ENCODE measurements around the gene LYPD4. TPM values are rescaled to one million over a fixed set of nuclear protein-coding genes. Genes with fewer than 3 reads are reported as not detected.

LYPD4 gene
- total RNA-seq, 1 donor from 2014 or later: not detected

GRCh38 chr19:41811036-41811435 is 33.4 kb downstream of the LYPD4 start:
- no peak overlapping the region for H3K4me3 Mint-ChIP-seq (ENCODE audit: unreplicated experiment)
- no peaks in the 10 kb centered on the region for H3K4me1 Mint-ChIP-seq (ENCODE audit: unreplicated experiment)
- H3K9me3 Mint-ChIP-seq (ENCODE audit: unreplicated experiment): no peaks in the 10 kb centered on the region
- no peak for TF ChIP-seq CTCF (IDR thresholded peaks at IDR 0.05; ENCODE audit: unreplicated experiment)
- peaks cover 6% of the 10 kb centered on the region for H3K27me3 Mint-ChIP-seq (ENCODE audit: unreplicated experiment)
- DNase-seq (ENCODE audit: low spot score): no peak
- no peak overlapping the region for H3K27ac Mint-ChIP-seq (ENCODE audit: unreplicated experiment)
- H3K36me3 Mint-ChIP-seq (ENCODE audit: low read depth, unreplicated experiment): no peaks in the 10 kb centered on the region

- TF ChIP-seq CTCF (IDR thresholded peaks at IDR 0.05; ENCODE audit: unreplicated experiment): no peak
- no peak overlapping the region for H3K4me3 Mint-ChIP-seq (ENCODE audit: unreplicated experiment)
- H3K4me1 Mint-ChIP-seq (ENCODE audit: unreplicated experiment): no peaks in the 10 kb centered on the region
- no peaks in the 10 kb centered on the region for H3K36me3 Mint-ChIP-seq (ENCODE audit: low read depth, unreplicated experiment)
- H3K27me3 Mint-ChIP-seq (ENCODE audit: unreplicated experiment): peaks cover 6% of the 10 kb centered on the region
- no peak for DNase-seq (ENCODE audit: low spot score)
- no peak overlapping the region for H3K27ac Mint-ChIP-seq (ENCODE audit: unreplicated experiment)
- H3K9me3 Mint-ChIP-seq (ENCODE audit: unreplicated experiment): no peaks in the 10 kb centered on the region
Observed at GRCh38 chr19:41810301-41810700, 34.2 kb downstream of the LYPD4 start.

- no peak overlapping the region for H3K27ac Mint-ChIP-seq (ENCODE audit: unreplicated experiment)
- no peaks in the 10 kb centered on the region for H3K36me3 Mint-ChIP-seq (ENCODE audit: low read depth, unreplicated experiment)
- H3K9me3 Mint-ChIP-seq (ENCODE audit: unreplicated experiment): no peaks in the 10 kb centered on the region
- H3K4me1 Mint-ChIP-seq (ENCODE audit: unreplicated experiment): peaks cover 4% of the 10 kb centered on the region
- no peak for DNase-seq (ENCODE audit: low spot score)
- H3K4me3 Mint-ChIP-seq (ENCODE audit: unreplicated experiment): no peak overlapping the region
- no peak for TF ChIP-seq CTCF (IDR thresholded peaks at IDR 0.05; ENCODE audit: unreplicated experiment)
- peaks cover 6% of the 10 kb centered on the region for H3K27me3 Mint-ChIP-seq (ENCODE audit: unreplicated experiment)
Observed at GRCh38 chr19:41808663-41809566, 35.6 kb downstream of the LYPD4 start.

- no peaks in the 10 kb centered on the region for H3K9me3 Mint-ChIP-seq (ENCODE audit: unreplicated experiment)
Observed at GRCh38 chr19:41807176-41807575, 37.3 kb downstream of the LYPD4 start.

More at GRCh38 chr19:41807176-41807575, 37.3 kb downstream of the LYPD4 start:
- Mint-ChIP-seq H3K36me3 (ENCODE audit: low read depth, unreplicated experiment) (no peaks in the 10 kb centered on the region), H3K27me3 (ENCODE audit: unreplicated experiment) (peaks cover 6% of the 10 kb centered on the region), H3K4me1 (ENCODE audit: unreplicated experiment) (peaks cover 4% of the 10 kb centered on the region), H3K27ac (ENCODE audit: unreplicated experiment) (no peak overlapping the region), H3K4me3 (ENCODE audit: unreplicated experiment) (no peak overlapping the region)
- no peak for TF ChIP-seq CTCF (IDR thresholded peaks at IDR 0.05; ENCODE audit: unreplicated experiment)
- DNase-seq (ENCODE audit: low spot score): no peak

Measured in endothelial cell (in vitro differentiated cells).